Measurements from ENCODE around the gene AUTS2. TPM values are rescaled to one million over a fixed set of nuclear protein-coding genes. Genes with fewer than 3 reads are reported as not detected.

AUTS2 gene
- total RNA-seq, 1 experiment from 2014 or later = 38.5 TPM

- Histone ChIP-seq H3K9ac (ENCODE audit: low read length) (no peak overlapping the region), H3K79me2 (ENCODE audit: low read length) (no peaks in the 10 kb centered on the region), H3K4me2 (ENCODE audit: low read depth, low read length, poor library complexity, severe bottlenecking) (no peak overlapping the region), H2AFZ (ENCODE audit: low read length) (no peak overlapping the region), H3K9me3 (ENCODE audit: low read length) (no peaks in the 10 kb centered on the region), H3K9me2 (replicated peaks; ENCODE audit: insufficient read depth, low read length) (no peaks in the 10 kb centered on the region), H3K36me3 (ENCODE audit: insufficient read depth, low read length) (no peaks in the 10 kb centered on the region), H3K4me1 (ENCODE audit: low read length) (peaks cover 6% of the 10 kb centered on the region), H3K27ac (ENCODE audit: low read length) (no peak overlapping the region), H4K20me1 (ENCODE audit: insufficient read depth, low read depth, low read length) (peaks cover 36% of the 10 kb centered on the region), H3K27me3 (ENCODE audit: low read length) (no peaks in the 10 kb centered on the region), H3K4me3 (ENCODE audit: low read length) (no peak overlapping the region)
- no peak for DNase-seq
Measured at GRCh38 chr7:69873512-69873911, 275.2 kb downstream of the AUTS2 start.

GRCh38 chr7:69878015-69878414 lies 279.7 kb downstream of the AUTS2 start:
- peaks cover 20% of the 10 kb centered on the region for H3K4me1 ChIP-seq (ENCODE audit: low read length)
- no peaks in the 10 kb centered on the region for H3K9me3 ChIP-seq (ENCODE audit: low read length)
- H3K9ac ChIP-seq (ENCODE audit: low read length) = no peak overlapping the region
- no peak overlapping the region for H3K4me3 ChIP-seq (ENCODE audit: low read length)
- no peak overlapping the region for H3K4me2 ChIP-seq (ENCODE audit: low read depth, low read length, poor library complexity, severe bottlenecking)
- no peaks in the 10 kb centered on the region for H3K79me2 ChIP-seq (ENCODE audit: low read length)
- DNase-seq = no peak
- H4K20me1 ChIP-seq (ENCODE audit: insufficient read depth, low read depth, low read length) = peaks cover 11% of the 10 kb centered on the region; the same call in 1 of the 2 replicates
- no peaks in the 10 kb centered on the region for H3K9me2 ChIP-seq (replicated peaks; ENCODE audit: insufficient read depth, low read length)
- no peak overlapping the region for H2AFZ ChIP-seq (ENCODE audit: low read length)
- H3K27ac ChIP-seq (ENCODE audit: low read length) = no peak overlapping the region
- H3K27me3 ChIP-seq (ENCODE audit: low read length) = no peaks in the 10 kb centered on the region
- H3K36me3 ChIP-seq (ENCODE audit: insufficient read depth, low read length) = no peaks in the 10 kb centered on the region

GRCh38 chr7:69878591-69878990 lies 280.3 kb downstream of the AUTS2 start:
- H3K9ac ChIP-seq (ENCODE audit: low read length) = no peak overlapping the region
- peaks cover 15% of the 10 kb centered on the region for H3K4me1 ChIP-seq (ENCODE audit: low read length)
- H3K4me2 ChIP-seq (ENCODE audit: low read depth, low read length, poor library complexity, severe bottlenecking) = no peak overlapping the region
- no peak overlapping the region for H2AFZ ChIP-seq (ENCODE audit: low read length)
- no peaks in the 10 kb centered on the region for H3K79me2 ChIP-seq (ENCODE audit: low read length)
- no peaks in the 10 kb centered on the region for H3K9me3 ChIP-seq (ENCODE audit: low read length)
- DNase-seq = no peak
- H4K20me1 ChIP-seq (ENCODE audit: insufficient read depth, low read depth, low read length) = peaks cover 12% of the 10 kb centered on the region; the same call in 1 of the 2 replicates
- no peaks in the 10 kb centered on the region for H3K9me2 ChIP-seq (replicated peaks; ENCODE audit: insufficient read depth, low read length)
- no peak overlapping the region for H3K27ac ChIP-seq (ENCODE audit: low read length)
- no peaks in the 10 kb centered on the region for H3K27me3 ChIP-seq (ENCODE audit: low read length)
- H3K4me3 ChIP-seq (ENCODE audit: low read length) = no peak overlapping the region
- no peaks in the 10 kb centered on the region for H3K36me3 ChIP-seq (ENCODE audit: insufficient read depth, low read length)

GRCh38 chr7:69879989-69880388 lies 281.7 kb downstream of the AUTS2 start:
- H3K27ac ChIP-seq (ENCODE audit: low read length) = no peak overlapping the region
- H3K79me2 ChIP-seq (ENCODE audit: low read length) = no peaks in the 10 kb centered on the region
- no peak overlapping the region for H3K9ac ChIP-seq (ENCODE audit: low read length)
- no peak overlapping the region for H2AFZ ChIP-seq (ENCODE audit: low read length)
- no peaks in the 10 kb centered on the region for H3K27me3 ChIP-seq (ENCODE audit: low read length)
- H4K20me1 ChIP-seq (ENCODE audit: insufficient read depth, low read depth, low read length) = peaks cover 16% of the 10 kb centered on the region; the same call in 1 of the 2 replicates
- H3K4me2 ChIP-seq (ENCODE audit: low read depth, low read length, poor library complexity, severe bottlenecking) = no peak overlapping the region
- H3K4me1 ChIP-seq (ENCODE audit: low read length) = peaks cover 15% of the 10 kb centered on the region
- no peak overlapping the region for H3K4me3 ChIP-seq (ENCODE audit: low read length)
- H3K36me3 ChIP-seq (ENCODE audit: insufficient read depth, low read length) = no peaks in the 10 kb centered on the region
- DNase-seq = no peak
- H3K9me3 ChIP-seq (ENCODE audit: low read length) = no peaks in the 10 kb centered on the region
- H3K9me2 ChIP-seq (replicated peaks; ENCODE audit: insufficient read depth, low read length) = no peaks in the 10 kb centered on the region

GRCh38 chr7:69880840-69881239 lies 282.6 kb downstream of the AUTS2 start:
- no peak overlapping the region for H3K4me3 ChIP-seq (ENCODE audit: low read length)
- no peaks in the 10 kb centered on the region for H3K36me3 ChIP-seq (ENCODE audit: insufficient read depth, low read length)
- H3K79me2 ChIP-seq (ENCODE audit: low read length) = no peaks in the 10 kb centered on the region
- H3K27ac ChIP-seq (ENCODE audit: low read length) = no peak overlapping the region
- H3K9me2 ChIP-seq (replicated peaks; ENCODE audit: insufficient read depth, low read length) = no peaks in the 10 kb centered on the region
- H3K4me2 ChIP-seq (ENCODE audit: low read depth, low read length, poor library complexity, severe bottlenecking) = no peak overlapping the region
- no peaks in the 10 kb centered on the region for H3K9me3 ChIP-seq (ENCODE audit: low read length)
- no peak overlapping the region for H3K9ac ChIP-seq (ENCODE audit: low read length)
- no peak for DNase-seq
- H4K20me1 ChIP-seq (ENCODE audit: insufficient read depth, low read depth, low read length) = peaks cover 16% of the 10 kb centered on the region; the same call in 1 of the 2 replicates
- no peaks in the 10 kb centered on the region for H3K27me3 ChIP-seq (ENCODE audit: low read length)
- peaks cover 15% of the 10 kb centered on the region for H3K4me1 ChIP-seq (ENCODE audit: low read length)
- no peak overlapping the region for H2AFZ ChIP-seq (ENCODE audit: low read length)

- Histone ChIP-seq H4K20me1 (ENCODE audit: insufficient read depth, low read depth, low read length) (peaks cover 21% of the 10 kb centered on the region; the same call in 1 of the 2 replicates), H3K79me2 (ENCODE audit: low read length) (no peaks in the 10 kb centered on the region), H3K4me2 (ENCODE audit: low read depth, low read length, poor library complexity, severe bottlenecking) (no peak overlapping the region), H3K9me2 (replicated peaks; ENCODE audit: insufficient read depth, low read length) (no peaks in the 10 kb centered on the region), H3K9ac (ENCODE audit: low read length) (no peak overlapping the region), H3K27ac (ENCODE audit: low read length) (no peak overlapping the region), H3K36me3 (ENCODE audit: insufficient read depth, low read length) (no peaks in the 10 kb centered on the region), H3K4me1 (ENCODE audit: low read length) (peaks cover 15% of the 10 kb centered on the region), H3K27me3 (ENCODE audit: low read length) (no peaks in the 10 kb centered on the region), H3K4me3 (ENCODE audit: low read length) (no peak overlapping the region), H2AFZ (ENCODE audit: low read length) (no peak overlapping the region), H3K9me3 (ENCODE audit: low read length) (no peaks in the 10 kb centered on the region)
- no peak for DNase-seq
Measured at GRCh38 chr7:69882269-69882668, 284.0 kb downstream of the AUTS2 start.

- H3K9me3 ChIP-seq (ENCODE audit: low read length) = no peaks in the 10 kb centered on the region
- H3K27ac ChIP-seq (ENCODE audit: low read length) = no peak overlapping the region
Measured at GRCh38 chr7:69883399-69883891, 285.2 kb downstream of the AUTS2 start.

GRCh38 chr7:69885431-69885830 lies 287.2 kb downstream of the AUTS2 start:
- no peaks in the 10 kb centered on the region for H3K79me2 ChIP-seq (ENCODE audit: low read length)
- no peaks in the 10 kb centered on the region for H3K36me3 ChIP-seq (ENCODE audit: insufficient read depth, low read length)
- no peaks in the 10 kb centered on the region for H3K27me3 ChIP-seq (ENCODE audit: low read length)
- peaks cover 15% of the 10 kb centered on the region; the same call in 1 of the 2 replicates for H4K20me1 ChIP-seq (ENCODE audit: insufficient read depth, low read depth, low read length)
- DNase-seq = no peak
- H3K4me3 ChIP-seq (ENCODE audit: low read length) = no peak overlapping the region
- H3K9me2 ChIP-seq (replicated peaks; ENCODE audit: insufficient read depth, low read length) = no peaks in the 10 kb centered on the region
- H2AFZ ChIP-seq (ENCODE audit: low read length) = no peak overlapping the region
- peaks cover 22% of the 10 kb centered on the region for H3K4me1 ChIP-seq (ENCODE audit: low read length)
- H3K9ac ChIP-seq (ENCODE audit: low read length) = no peak overlapping the region
- no peak overlapping the region for H3K27ac ChIP-seq (ENCODE audit: low read length)
- H3K9me3 ChIP-seq (ENCODE audit: low read length) = no peaks in the 10 kb centered on the region
- no peak overlapping the region for H3K4me2 ChIP-seq (ENCODE audit: low read depth, low read length, poor library complexity, severe bottlenecking)

More at GRCh38 chr7:69883399-69883891, 285.2 kb downstream of the AUTS2 start:
- H3K4me1 ChIP-seq (ENCODE audit: low read length) = peaks cover 15% of the 10 kb centered on the region
- H3K79me2 ChIP-seq (ENCODE audit: low read length) = no peaks in the 10 kb centered on the region
- H3K4me3 ChIP-seq (ENCODE audit: low read length) = no peak overlapping the region
- no peak for DNase-seq
- H3K27me3 ChIP-seq (ENCODE audit: low read length) = no peaks in the 10 kb centered on the region
- no peak overlapping the region for H2AFZ ChIP-seq (ENCODE audit: low read length)
- no peaks in the 10 kb centered on the region for H3K9me2 ChIP-seq (replicated peaks; ENCODE audit: insufficient read depth, low read length)
- H3K4me2 ChIP-seq (ENCODE audit: low read depth, low read length, poor library complexity, severe bottlenecking) = no peak overlapping the region
- no peak overlapping the region for H3K9ac ChIP-seq (ENCODE audit: low read length)
- peaks cover 15% of the 10 kb centered on the region; the same call in 1 of the 2 replicates for H4K20me1 ChIP-seq (ENCODE audit: insufficient read depth, low read depth, low read length)
- H3K36me3 ChIP-seq (ENCODE audit: insufficient read depth, low read length) = no peaks in the 10 kb centered on the region

Measured in Karpas-422 (cell line).